GM13976 (cell line): ENCODE results near the gene EPM2A.

Experiments used
- DNase-seq: peaks from one replicate; pipeline ENCODE4 v3.0.0; 2012; ENCODE audit warnings: low spot score
- in situ Hi-C: fragments of 300-500 bp; cut with MboI; formaldehyde crosslinking; loops from one replicate; pipeline ENCODE4 v1.12.0; 2022; ENCODE audit warnings: low sequenced_read_pairs, mixed read lengths, inconsistent platforms; ENCODE audit not compliant: unreplicated experiment
- TF ChIP-seq, protein P1 (sequence below): IDR thresholded peaks from 2 replicates; pipeline ENCODE4 v1.5.1; 2012; ENCODE audit warnings: borderline replicate concordance, mild to moderate bottlenecking; ENCODE audit not compliant: insufficient read depth; ENCODE audit errors: extremely low read depth, missing control alignments, control extremely low read depth

The EPM2A gene

DNA sequence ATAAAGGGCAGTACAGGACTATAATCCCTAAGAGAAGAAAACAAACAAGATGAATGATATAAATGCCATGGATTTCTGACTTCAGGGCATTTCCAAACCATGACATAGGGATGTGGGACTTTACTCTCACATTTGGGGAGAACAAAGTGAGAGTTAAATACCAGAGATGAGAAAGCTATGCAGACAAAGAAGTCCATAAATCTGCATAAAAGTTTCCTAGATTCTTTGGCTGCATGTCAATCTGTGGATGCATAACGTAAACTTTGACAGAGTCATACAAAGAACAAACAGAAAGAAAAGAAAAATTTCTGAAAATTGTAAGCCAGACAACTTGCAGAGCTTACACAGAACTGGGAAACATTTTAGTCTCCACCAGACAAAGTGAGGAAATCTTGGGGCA is 11.7 kb downstream of the EPM2A start:
- no peak for DNase-seq
- in situ Hi-C loops = no loop called here
- TF ChIP-seq, protein P1, sequence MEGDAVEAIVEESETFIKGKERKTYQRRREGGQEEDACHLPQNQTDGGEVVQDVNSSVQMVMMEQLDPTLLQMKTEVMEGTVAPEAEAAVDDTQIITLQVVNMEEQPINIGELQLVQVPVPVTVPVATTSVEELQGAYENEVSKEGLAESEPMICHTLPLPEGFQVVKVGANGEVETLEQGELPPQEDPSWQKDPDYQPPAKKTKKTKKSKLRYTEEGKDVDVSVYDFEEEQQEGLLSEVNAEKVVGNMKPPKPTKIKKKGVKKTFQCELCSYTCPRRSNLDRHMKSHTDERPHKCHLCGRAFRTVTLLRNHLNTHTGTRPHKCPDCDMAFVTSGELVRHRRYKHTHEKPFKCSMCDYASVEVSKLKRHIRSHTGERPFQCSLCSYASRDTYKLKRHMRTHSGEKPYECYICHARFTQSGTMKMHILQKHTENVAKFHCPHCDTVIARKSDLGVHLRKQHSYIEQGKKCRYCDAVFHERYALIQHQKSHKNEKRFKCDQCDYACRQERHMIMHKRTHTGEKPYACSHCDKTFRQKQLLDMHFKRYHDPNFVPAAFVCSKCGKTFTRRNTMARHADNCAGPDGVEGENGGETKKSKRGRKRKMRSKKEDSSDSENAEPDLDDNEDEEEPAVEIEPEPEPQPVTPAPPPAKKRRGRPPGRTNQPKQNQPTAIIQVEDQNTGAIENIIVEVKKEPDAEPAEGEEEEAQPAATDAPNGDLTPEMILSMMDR = no peak

DNA sequence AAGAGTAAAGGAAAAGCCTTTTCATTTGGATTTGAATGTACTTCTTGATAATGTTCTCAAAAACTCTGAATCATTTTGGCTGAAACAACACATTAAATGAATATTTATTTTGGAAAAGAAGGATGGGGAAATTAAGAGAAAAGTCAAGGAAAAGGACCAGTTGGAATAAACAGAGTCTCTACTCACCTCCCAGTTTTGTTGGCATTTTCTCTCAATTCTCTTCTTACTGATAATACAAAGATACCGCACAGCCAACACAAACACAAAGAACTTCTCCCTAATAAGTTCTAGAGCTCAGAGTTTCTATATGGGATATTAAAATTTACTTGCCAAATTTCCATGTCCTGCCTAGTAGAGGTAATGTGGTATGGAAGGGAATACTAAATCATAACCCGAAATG is 13.1 kb downstream of the EPM2A start:
- TF ChIP-seq, protein P1 = no peak
- in situ Hi-C loops = no loop called here

DNA sequence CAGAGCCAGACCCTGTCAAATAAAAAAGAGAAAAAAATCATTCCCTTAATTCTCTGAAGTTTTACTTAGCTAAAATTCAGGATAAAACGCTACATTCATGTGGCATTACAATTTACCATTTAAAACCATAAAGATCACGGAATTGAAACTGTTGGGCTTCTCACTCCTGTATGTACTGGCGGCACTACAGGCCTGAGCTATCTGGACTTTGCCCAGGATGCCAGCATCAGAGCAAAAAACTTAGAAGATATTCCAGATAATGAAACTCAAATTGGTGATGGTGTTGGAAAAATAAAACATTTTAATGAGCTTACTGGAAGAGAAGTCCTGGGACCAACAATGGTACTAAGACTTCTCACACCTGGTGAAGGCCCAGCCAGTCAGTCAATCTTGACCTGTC is 14.2 kb downstream of the EPM2A start:
- in situ Hi-C loops = no loop called here
- DNase-seq = no peak
- TF ChIP-seq, protein P1 = no peak

More for the DNA sequence above, 13.1 kb downstream of the EPM2A start:
- DNase-seq = no peak

DNA sequence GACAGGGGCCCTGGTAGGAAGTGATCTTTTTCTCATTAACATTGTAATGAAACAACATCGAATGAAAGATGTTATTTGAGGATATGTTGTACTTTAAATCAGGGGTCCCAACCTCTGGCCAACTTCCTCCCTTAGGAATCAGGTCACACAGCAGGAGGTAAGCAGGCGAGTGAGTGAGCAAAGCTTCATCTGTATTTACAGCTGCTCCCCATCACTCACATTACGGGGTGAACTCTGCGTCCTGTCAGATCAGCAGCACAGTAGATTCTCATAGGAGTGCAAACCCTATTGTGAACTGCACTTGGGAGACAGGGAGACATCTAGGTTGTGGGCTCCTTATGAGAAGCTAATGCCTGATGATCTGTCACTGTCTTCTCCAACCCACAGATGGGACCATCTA is 19.9 kb downstream of the EPM2A start:
- in situ Hi-C loops = no loop called here
- DNase-seq = no peak
- TF ChIP-seq, protein P1 = no peak

DNA sequence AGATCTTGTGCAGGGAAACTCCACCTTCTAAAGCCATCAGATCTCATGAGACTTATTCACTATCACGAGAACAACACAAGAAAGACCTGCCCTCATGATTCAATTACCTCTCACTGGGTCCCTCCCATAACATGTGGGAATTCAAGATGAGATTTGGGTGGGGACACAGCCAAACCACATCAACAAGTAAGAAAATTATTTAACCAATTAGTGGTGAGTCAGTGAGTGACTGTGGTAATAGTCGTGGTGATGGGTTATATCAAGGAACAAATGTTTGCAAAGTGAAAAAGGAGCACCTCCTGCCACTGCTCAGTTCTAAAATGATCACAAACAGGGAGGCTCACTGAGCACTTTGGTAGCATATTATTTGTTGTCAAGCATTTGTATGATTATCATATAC is 20.6 kb downstream of the EPM2A start:
- TF ChIP-seq, protein P1 = no peak
- in situ Hi-C loops = no loop called here
- DNase-seq = no peak

DNA sequence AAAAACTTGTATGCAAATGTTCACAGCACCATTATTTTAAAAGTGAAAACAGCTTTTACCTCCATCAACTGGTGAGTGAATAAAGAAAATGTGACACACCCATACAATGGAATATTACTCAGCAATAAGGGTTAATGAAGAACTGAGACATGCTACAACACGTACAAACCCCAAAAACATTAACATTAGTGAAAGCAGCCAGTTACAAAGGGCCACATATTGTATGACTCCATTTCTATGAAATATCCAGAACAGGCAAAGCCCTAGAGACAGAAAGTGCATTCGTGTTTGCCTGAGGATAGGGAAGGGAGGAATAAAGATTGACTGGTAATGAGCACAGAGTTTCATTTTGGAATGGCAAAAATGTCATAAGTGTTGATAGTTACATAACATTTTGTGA is 21.5 kb downstream of the EPM2A start:
- DNase-seq = no peak
- TF ChIP-seq, protein P1 = no peak
- in situ Hi-C loops = no loop called here

DNA sequence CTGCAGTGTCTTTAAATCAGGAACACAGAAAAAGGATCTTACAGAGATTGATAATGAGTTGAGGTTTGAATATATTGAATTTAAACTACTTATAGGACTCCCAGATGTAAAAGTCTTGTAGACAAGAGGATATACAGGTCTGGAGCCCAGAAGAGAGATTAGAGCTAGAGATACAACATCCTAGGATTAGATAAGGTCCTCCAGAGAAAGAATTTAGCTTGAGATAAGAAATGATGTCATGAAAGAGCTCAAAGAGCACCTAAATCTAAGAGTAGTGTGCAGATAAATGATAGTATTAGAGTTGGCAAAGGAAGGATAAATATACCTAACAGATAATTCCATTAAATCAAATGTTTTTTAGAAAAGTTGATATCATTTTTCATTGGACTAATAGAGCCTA is 23.9 kb downstream of the EPM2A start:
- DNase-seq = no peak
- in situ Hi-C loops = no loop called here
- TF ChIP-seq, protein P1 = no peak
